ENCODE measurements around the gene ARMC7. TPM values are rescaled to one million over a fixed set of nuclear protein-coding genes. Genes with fewer than 3 reads are reported as not detected.

ARMC7 gene
- total and polyA plus RNA-seq, 10 of the 15 experiments (the other 5 are each of a cell fraction or from before 2014, with no cell fraction given) = 1.5 to 19.8 (median 6.3) TPM

DNA sequence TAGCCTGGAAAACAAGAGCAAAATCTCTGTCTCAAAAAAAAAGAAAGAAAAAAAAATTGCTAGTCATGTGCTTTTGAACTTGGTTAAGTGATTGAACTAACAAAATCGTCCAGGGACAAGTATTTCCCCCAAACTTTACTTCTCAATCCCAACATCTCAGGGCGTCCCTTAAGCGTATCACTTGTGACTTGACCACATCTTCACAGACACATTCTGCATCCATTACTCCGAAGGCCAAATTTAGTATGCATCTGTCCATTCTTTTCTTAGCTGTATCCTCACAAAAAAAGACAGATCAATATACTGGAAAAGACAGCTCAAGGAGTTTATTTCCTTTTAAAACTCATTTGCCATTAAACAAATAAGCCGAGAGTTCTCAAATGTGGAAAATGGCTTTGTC is 50.4 kb downstream of the ARMC7 start:
- in situ Hi-C loops (cut with MboI) (no loop called here), intact Hi-C loops (cut with micrococcal nuclease; ENCODE audit: unreplicated experiment) (no loop called here)
- H3K79me2 ChIP-seq (ENCODE audit: control insufficient read depth, insufficient read depth, low read length) = no peaks in the 10 kb centered on the region
- SMC1A ChIA-PET (ENCODE audit: uncharacterized antibody, unreplicated experiment) = interaction anchor here (1.1 to 1.5 kb wide), 3 partner anchors 12 to 15 kb away, joined by 3 to 4 read pairs (median 3); no protein-coding TSS in a partner anchor
- WGBS (ENCODE audit: insufficient coverage, insufficient replicate concordance, low lambda C conversion rate, missing lambda C conversion rate) = 79% methylated on average over 5 of the region's 5 CpGs
- BruUV-seq (replicated peaks) = no TSS peak
- CTCF ChIA-PET = no interaction called here
- H3K9ac ChIP-seq (ENCODE audit: control insufficient read depth, insufficient read depth, low read length) = no peak overlapping the region
- H3K27ac ChIP-seq (ENCODE audit: control insufficient read depth, insufficient read depth) = no peak overlapping the region
- peaks cover under 1% of the 10 kb centered on the region for H3K4me1 ChIP-seq (ENCODE audit: control insufficient read depth, insufficient read depth, low read length)
- H3K36me3 ChIP-seq (ENCODE audit: control insufficient read depth in 2 of 2, insufficient read depth in 2 of 2, low read length in 1 of 2) = no peaks in the 10 kb centered on the region
- no peak overlapping the region for H3K4me2 ChIP-seq (ENCODE audit: control insufficient read depth, insufficient read depth)
- H3K9me3 ChIP-seq (replicated peaks; ENCODE audit: control insufficient read depth, insufficient read depth, low read length) = no peaks in the 10 kb centered on the region
- no peaks in the 10 kb centered on the region for H3K27me3 ChIP-seq (replicated peaks in 1 of 2; ENCODE audit: control insufficient read depth in 2 of 2, insufficient read depth in 2 of 2, low read length in 1 of 2)
- RAD21 ChIA-PET (ENCODE audit: unreplicated experiment) = no interaction called here
- no peak overlapping the region for H3K4me3 ChIP-seq
- POLR2A ChIA-PET = no interaction called here
- no peaks in the 10 kb centered on the region for H4K20me1 ChIP-seq (ENCODE audit: control insufficient read depth, insufficient read depth)
- TF ChIP-seq SMAD5 (IDR thresholded peaks at IDR 0.05; ENCODE audit: low read depth) (no peak), FOXK2 (IDR thresholded peaks at IDR 0.05) (no peak), CHD4 (IDR thresholded peaks at IDR 0.05) (no peak), NR2C2 (IDR thresholded peaks at IDR 0.05; ENCODE audit: borderline replicate concordance, control insufficient read depth, insufficient read length, low read depth) (no peak), EED (IDR thresholded peaks at IDR 0.05; ENCODE audit: low read depth) (no peak), NR2C1 (IDR thresholded peaks at IDR 0.05) (no peak)
- ATAC-seq (no peak), DNase-seq (ENCODE audit: low read depth, low spot score) (no peak), FAIRE-seq (no peak)
- no peak overlapping the region for H2AFZ ChIP-seq (ENCODE audit: control insufficient read depth, low read depth, low read length)

GRCh38 chr17:75163074-75163473 is 53.3 kb downstream of the ARMC7 start:
- Histone ChIP-seq H3K27ac (ENCODE audit: control insufficient read depth, insufficient read depth) (no peak overlapping the region), H3K79me2 (ENCODE audit: control insufficient read depth, insufficient read depth, low read length) (no peaks in the 10 kb centered on the region), H3K27me3 (replicated peaks in 1 of 2; ENCODE audit: control insufficient read depth in 2 of 2, insufficient read depth in 2 of 2, low read length in 1 of 2) (no peaks in the 10 kb centered on the region), H3K9ac (ENCODE audit: control insufficient read depth, insufficient read depth, low read length) (no peak overlapping the region), H3K9me3 (replicated peaks; ENCODE audit: control insufficient read depth, insufficient read depth, low read length) (no peaks in the 10 kb centered on the region), H3K4me2 (ENCODE audit: control insufficient read depth, insufficient read depth) (no peak overlapping the region), H3K36me3 (ENCODE audit: control insufficient read depth in 2 of 2, insufficient read depth in 2 of 2, low read length in 1 of 2) (peaks cover 4 to 8% of the 10 kb centered on the region in 2 experiments; a peak in 3 of 4 replicates), H2AFZ (ENCODE audit: control insufficient read depth, low read depth, low read length) (no peak overlapping the region), H3K4me1 (ENCODE audit: control insufficient read depth, insufficient read depth, low read length) (no peaks in the 10 kb centered on the region), H3K4me3 (no peak overlapping the region), H4K20me1 (ENCODE audit: control insufficient read depth, insufficient read depth) (no peaks in the 10 kb centered on the region)
- FAIRE-seq = no peak
- in situ Hi-C loops (cut with MboI) (no loop called here), intact Hi-C loops (cut with micrococcal nuclease; ENCODE audit: unreplicated experiment) (no loop called here)
- SMC1A ChIA-PET (ENCODE audit: uncharacterized antibody, unreplicated experiment) = interaction anchor here (1.1 to 1.2 kb wide), 2 partner anchors 17 to 18 kb away, joined by 3 read pairs; no protein-coding TSS in a partner anchor
- ATAC-seq = no peak
- RAD21 ChIA-PET (ENCODE audit: unreplicated experiment) = interaction anchor here (0.8 kb wide), 1 partner anchor 9 kb away, joined by 3 read pairs; no protein-coding TSS in a partner anchor
- WGBS (ENCODE audit: insufficient coverage, insufficient replicate concordance, low lambda C conversion rate, missing lambda C conversion rate) = over 99% methylated on average over 5 of the region's 5 CpGs
- CTCF ChIA-PET = interaction anchor here (1.2 to 1.7 kb wide), 3 partner anchors 9 to 49 kb away, joined by 3 to 5 read pairs (median 5); no protein-coding TSS in a partner anchor
- POLR2A ChIA-PET = interaction anchor here (0.7 to 1.4 kb wide), 2 partner anchors 9 to 13 kb away, joined by 3 read pairs; partner anchors contain the start of gene JPT1
- DNase-seq (ENCODE audit: low read depth, low spot score) = no peak
- BruUV-seq (replicated peaks) = no TSS peak
- TF ChIP-seq, protein P1, sequence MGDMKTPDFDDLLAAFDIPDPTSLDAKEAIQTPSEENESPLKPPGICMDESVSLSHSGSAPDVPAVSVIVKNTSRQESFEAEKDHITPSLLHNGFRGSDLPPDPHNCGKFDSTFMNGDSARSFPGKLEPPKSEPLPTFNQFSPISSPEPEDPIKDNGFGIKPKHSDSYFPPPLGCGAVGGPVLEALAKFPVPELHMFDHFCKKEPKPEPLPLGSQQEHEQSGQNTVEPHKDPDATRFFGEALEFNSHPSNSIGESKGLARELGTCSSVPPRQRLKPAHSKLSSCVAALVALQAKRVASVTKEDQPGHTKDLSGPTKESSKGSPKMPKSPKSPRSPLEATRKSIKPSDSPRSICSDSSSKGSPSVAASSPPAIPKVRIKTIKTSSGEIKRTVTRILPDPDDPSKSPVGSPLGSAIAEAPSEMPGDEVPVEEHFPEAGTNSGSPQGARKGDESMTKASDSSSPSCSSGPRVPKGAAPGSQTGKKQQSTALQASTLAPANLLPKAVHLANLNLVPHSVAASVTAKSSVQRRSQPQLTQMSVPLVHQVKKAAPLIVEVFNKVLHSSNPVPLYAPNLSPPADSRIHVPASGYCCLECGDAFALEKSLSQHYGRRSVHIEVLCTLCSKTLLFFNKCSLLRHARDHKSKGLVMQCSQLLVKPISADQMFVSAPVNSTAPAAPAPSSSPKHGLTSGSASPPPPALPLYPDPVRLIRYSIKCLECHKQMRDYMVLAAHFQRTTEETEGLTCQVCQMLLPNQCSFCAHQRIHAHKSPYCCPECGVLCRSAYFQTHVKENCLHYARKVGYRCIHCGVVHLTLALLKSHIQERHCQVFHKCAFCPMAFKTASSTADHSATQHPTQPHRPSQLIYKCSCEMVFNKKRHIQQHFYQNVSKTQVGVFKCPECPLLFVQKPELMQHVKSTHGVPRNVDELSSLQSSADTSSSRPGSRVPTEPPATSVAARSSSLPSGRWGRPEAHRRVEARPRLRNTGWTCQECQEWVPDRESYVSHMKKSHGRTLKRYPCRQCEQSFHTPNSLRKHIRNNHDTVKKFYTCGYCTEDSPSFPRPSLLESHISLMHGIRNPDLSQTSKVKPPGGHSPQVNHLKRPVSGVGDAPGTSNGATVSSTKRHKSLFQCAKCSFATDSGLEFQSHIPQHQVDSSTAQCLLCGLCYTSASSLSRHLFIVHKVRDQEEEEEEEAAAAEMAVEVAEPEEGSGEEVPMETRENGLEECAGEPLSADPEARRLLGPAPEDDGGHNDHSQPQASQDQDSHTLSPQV (IDR thresholded peaks at IDR 0.05) = no peak
- TF ChIP-seq HDAC6 (IDR thresholded peaks at IDR 0.05; ENCODE audit: unreplicated experiment) (no peak), CBX3 (IDR thresholded peaks at IDR 0.05; ENCODE audit: borderline replicate concordance, low read depth) (no peak), E4F1 (IDR thresholded peaks at IDR 0.05; ENCODE audit: borderline replicate concordance, partially characterized antibody) (no peak), RCOR1 (conservative IDR thresholded peaks at IDR 0.05; ENCODE audit: low read depth, low read length) (no peak), FOXK2 (IDR thresholded peaks at IDR 0.05) (no peak), STAT3 (IDR thresholded peaks at IDR 0.05; ENCODE audit: low read depth, low read length) (no peak)

Data from GM12878 (cell line).